OCI-LY1 (cell line): ENCODE results near the gene COBL.

ENCODE experiments used
- H2AFZ ChIP-seq: fragments of 200-600 bp; sonication (generic), shearing (Covaris generic); 2 replicates; pipeline ENCODE4 v1.6.0; 2014; ENCODE audit warnings: antibody characterized with exemption, mild to moderate bottlenecking, low read length
- H3F3A ChIP-seq: fragments of 200-600 bp; sonication (generic), shearing (Covaris generic); 2 replicates; pipeline ENCODE4 v1.6.0; 2014; ENCODE audit warnings: mild to moderate bottlenecking, antibody characterized with exemption, low read length, moderate library complexity; ENCODE audit not compliant: insufficient read depth
- H3K27ac ChIP-seq: fragments of 200-600 bp; sonication (generic); 2 replicates; pipeline ENCODE4 v1.5.1; 2014; ENCODE audit warnings: low read length, mixed run types, mild to moderate bottlenecking, low read depth; ENCODE audit not compliant: poor library complexity, severe bottlenecking
- H3K27me3 ChIP-seq: fragments of 200-600 bp; sonication (generic); 2 replicates; pipeline ENCODE4 v1.6.0; 2014; ENCODE audit warnings: antibody characterized with exemption, mild to moderate bottlenecking, low read length, moderate library complexity; ENCODE audit not compliant: insufficient read depth
- H3K36me3 ChIP-seq: fragments of 200-600 bp; sonication (generic); 2 replicates; pipeline ENCODE4 v1.6.1; 2014; ENCODE audit warnings: mild to moderate bottlenecking, antibody characterized with exemption, low read length, moderate library complexity, mixed read lengths; ENCODE audit not compliant: insufficient read depth
- H3K4me1 ChIP-seq: fragments of 200-600 bp; sonication (generic); 2 replicates; pipeline ENCODE4 v1.5.1; 2014; ENCODE audit warnings: mild to moderate bottlenecking, low read length, moderate library complexity; ENCODE audit not compliant: insufficient read depth, severe bottlenecking
- H3K4me2 ChIP-seq: fragments of 200-600 bp; sonication (generic), shearing (Covaris generic); 2 replicates; pipeline ENCODE4 v1.6.1; 2014; ENCODE audit warnings: low read length
- H3K4me3 ChIP-seq: fragments of 200-600 bp; sonication (generic); 2 replicates; pipeline ENCODE4 v1.5.1; 2014; ENCODE audit warnings: low read length, low read depth, mild to moderate bottlenecking, mixed read lengths; ENCODE audit not compliant: poor library complexity, severe bottlenecking
- H3K79me2 ChIP-seq: fragments of 200-600 bp; shearing (Covaris generic); 2 replicates; pipeline ENCODE4 v1.6.1; 2016; ENCODE audit warnings: mixed run types, low read length, mixed read lengths; ENCODE audit not compliant: insufficient read depth
- H3K9ac ChIP-seq: fragments of 200-600 bp; sonication (generic), shearing (Covaris generic); 2 replicates; pipeline ENCODE4 v1.6.1; 2014; ENCODE audit warnings: mild to moderate bottlenecking, low read length, mixed read lengths
- H3K9me2 ChIP-seq: fragments of 200-600 bp; sonication (generic), shearing (Covaris generic); 2 replicates; pipeline ENCODE4 v1.6.1; 2014; ENCODE audit warnings: low read depth, mild to moderate bottlenecking, low read length, mixed read lengths
- H3K9me3 ChIP-seq: fragments of 200-600 bp; shearing (Covaris generic); 2 replicates; pipeline ENCODE4 v1.6.1; 2014; ENCODE audit warnings: low read length, mixed read lengths
- H4K20me1 ChIP-seq: fragments of 200-600 bp; sonication (generic), shearing (Covaris generic); 2 replicates; pipeline ENCODE4 v1.6.0; 2016; ENCODE audit warnings: mild to moderate bottlenecking, low read length; ENCODE audit not compliant: insufficient read depth
- EZH2 ChIP-seq: fragments of 200-600 bp; sonication (generic), shearing (Covaris generic); IDR thresholded peaks from 2 replicates; pipeline ENCODE4 v1.8.0; 2017; ENCODE audit warnings: borderline replicate concordance, mixed run types, mild to moderate bottlenecking, antibody characterized with exemption, low read length, moderate library complexity, mixed read lengths
- TF ChIP-seq, protein P1 (sequence below): fragments of 200-600 bp; sonication (generic), shearing (Covaris generic); IDR thresholded peaks from 2 replicates; pipeline ENCODE4 v1.5.1; 2017; ENCODE audit warnings: mild to moderate bottlenecking, antibody characterized with exemption, low read length, moderate library complexity, mixed read lengths

The COBL gene

DNA sequence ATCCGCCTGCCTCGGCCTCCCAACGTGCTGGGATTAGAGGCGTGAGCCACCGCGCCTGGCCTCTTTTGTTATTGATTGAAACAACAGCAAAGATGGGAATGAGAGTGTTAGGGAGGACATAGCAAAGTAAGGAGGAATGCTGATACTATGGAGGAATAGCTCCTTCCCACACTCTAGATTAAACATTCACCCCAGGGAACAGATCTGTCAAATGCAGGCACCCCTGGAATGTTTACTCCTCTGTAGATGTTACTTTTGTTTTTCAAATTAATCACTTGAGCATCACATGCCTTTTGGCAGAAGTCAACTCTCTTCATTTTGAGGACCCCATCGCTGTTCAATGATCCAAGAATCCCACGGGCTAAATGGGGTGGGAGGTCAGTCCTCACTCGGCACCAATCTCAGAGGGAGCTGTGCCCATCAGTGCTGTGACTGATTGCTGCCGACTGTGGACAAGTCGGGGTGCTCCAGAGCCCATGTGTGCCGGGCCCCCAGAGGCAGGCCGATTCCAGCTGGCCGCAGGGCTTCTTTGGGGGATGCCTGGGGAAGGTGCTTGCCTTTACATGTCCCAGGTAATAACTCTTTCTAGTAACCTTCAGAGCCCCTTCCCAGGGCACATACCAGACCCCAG lies 10.2 kb upstream of the COBL start:
- Histone ChIP-seq H3K4me1 (no peaks in the 10 kb centered on the region), H2AFZ (no peak overlapping the region), H3K9me3 (no peaks in the 10 kb centered on the region), H3K9ac (no peak overlapping the region), H3K4me2 (no peak overlapping the region), H3K27ac (no peak overlapping the region), H3K4me3 (no peak overlapping the region), H3K27me3 (no peaks in the 10 kb centered on the region), H4K20me1 (no peaks in the 10 kb centered on the region; the same call in 1 of the 2 replicates), H3K9me2 (no peaks in the 10 kb centered on the region), H3K79me2 (no peaks in the 10 kb centered on the region), H3F3A (no peaks in the 10 kb centered on the region), H3K36me3 (no peaks in the 10 kb centered on the region)
- TF ChIP-seq EZH2 = no peak

DNA sequence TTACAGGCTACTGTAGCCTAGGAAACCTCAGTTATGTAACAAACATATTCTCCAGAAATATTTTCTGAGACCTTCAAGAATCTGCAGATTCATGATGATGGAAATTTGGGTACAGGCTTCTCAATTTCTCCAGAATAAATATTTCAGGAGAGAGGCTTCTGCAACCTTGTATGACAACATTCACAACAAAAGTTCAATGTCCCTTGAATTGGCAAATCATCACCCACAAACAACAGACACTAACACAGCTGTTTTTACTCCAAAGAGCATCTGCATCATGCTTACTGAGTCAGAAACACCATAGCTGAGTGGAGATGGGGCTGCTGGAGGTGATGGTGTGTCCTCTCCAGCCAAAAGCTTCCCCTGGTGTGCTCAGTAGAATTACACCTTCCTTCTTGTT lies 9.3 kb upstream of the COBL start:
- no peak overlapping the region for H3K9ac ChIP-seq
- H3K4me2 ChIP-seq = no peak overlapping the region

DNA sequence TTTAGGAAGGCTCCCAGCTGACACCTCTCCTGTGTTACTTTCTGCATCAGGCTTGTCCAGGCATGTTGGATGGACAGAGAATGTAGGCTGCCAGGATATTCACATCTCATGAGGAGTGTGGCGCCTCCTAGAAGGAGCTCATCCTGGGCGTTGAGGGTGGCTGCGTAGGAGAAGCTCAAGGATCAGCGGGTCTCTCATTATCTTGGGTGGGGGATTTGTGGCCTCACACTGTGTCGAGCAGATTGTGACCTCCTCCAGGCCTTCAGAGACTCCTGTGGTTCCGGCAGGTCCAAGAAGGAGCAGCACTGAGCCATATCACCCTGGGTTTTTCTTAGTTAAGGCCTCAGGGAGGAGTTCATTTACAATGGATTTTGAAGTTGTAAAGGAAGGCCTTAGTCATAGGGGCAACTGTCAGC lies 8.7 kb upstream of the COBL start:
- H3K9ac ChIP-seq = no peak overlapping the region
- TF ChIP-seq, protein P1, sequence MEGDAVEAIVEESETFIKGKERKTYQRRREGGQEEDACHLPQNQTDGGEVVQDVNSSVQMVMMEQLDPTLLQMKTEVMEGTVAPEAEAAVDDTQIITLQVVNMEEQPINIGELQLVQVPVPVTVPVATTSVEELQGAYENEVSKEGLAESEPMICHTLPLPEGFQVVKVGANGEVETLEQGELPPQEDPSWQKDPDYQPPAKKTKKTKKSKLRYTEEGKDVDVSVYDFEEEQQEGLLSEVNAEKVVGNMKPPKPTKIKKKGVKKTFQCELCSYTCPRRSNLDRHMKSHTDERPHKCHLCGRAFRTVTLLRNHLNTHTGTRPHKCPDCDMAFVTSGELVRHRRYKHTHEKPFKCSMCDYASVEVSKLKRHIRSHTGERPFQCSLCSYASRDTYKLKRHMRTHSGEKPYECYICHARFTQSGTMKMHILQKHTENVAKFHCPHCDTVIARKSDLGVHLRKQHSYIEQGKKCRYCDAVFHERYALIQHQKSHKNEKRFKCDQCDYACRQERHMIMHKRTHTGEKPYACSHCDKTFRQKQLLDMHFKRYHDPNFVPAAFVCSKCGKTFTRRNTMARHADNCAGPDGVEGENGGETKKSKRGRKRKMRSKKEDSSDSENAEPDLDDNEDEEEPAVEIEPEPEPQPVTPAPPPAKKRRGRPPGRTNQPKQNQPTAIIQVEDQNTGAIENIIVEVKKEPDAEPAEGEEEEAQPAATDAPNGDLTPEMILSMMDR = no peak
- no peak for TF ChIP-seq EZH2
- no peak overlapping the region for H3K4me2 ChIP-seq

More for the DNA sequence above, 9.3 kb upstream of the COBL start:
- no peaks in the 10 kb centered on the region for H3K9me3 ChIP-seq
- H2AFZ ChIP-seq = no peak overlapping the region
- no peaks in the 10 kb centered on the region for H3F3A ChIP-seq
- no peaks in the 10 kb centered on the region for H4K20me1 ChIP-seq
- no peak overlapping the region for H3K4me3 ChIP-seq
- H3K36me3 ChIP-seq = no peaks in the 10 kb centered on the region
- TF ChIP-seq EZH2 = no peak
- no peaks in the 10 kb centered on the region for H3K9me2 ChIP-seq
- H3K27ac ChIP-seq = no peak overlapping the region
- no peaks in the 10 kb centered on the region for H3K27me3 ChIP-seq
- H3K4me1 ChIP-seq = no peaks in the 10 kb centered on the region
- no peaks in the 10 kb centered on the region for H3K79me2 ChIP-seq

DNA sequence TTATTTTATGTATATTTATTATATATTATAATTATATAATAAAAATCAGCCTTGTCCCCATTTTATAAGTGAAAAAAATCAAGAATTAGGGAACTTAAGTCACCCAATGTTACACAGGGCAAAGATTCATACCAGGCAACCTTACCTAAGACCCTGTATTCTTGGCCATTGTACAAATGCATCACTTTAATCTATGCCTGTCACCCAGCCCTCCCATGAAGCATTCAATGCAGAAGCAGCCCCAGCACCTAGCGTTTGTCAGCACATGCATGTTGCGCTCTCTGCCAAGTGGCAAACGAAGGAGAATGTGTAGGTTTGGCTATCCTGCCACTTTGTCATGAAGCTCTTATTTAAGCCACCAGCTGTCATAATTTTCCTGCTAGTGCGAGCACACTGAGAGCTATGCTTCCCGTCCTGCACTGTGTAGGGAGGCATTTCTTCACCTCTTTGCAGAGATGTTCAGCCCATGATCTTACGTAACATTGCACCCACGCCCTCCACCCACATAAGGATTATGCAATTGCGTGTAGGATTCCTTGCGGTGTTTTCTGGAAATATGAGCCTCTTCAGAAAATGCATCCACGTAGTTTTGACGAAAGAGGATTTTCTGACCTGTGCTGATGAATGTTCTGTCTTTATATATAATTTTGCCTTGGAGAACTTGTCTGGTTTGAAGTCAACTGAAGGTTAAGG lies 7.7 kb upstream of the COBL start:
- H3K9ac ChIP-seq = no peak overlapping the region
- no peaks in the 10 kb centered on the region for H3K36me3 ChIP-seq
- no peaks in the 10 kb centered on the region for H3K4me1 ChIP-seq
- H3K27ac ChIP-seq = no peak overlapping the region
- no peaks in the 10 kb centered on the region for H3F3A ChIP-seq
- no peaks in the 10 kb centered on the region for H3K9me2 ChIP-seq
- H3K27me3 ChIP-seq = no peaks in the 10 kb centered on the region
- H3K4me3 ChIP-seq = no peak overlapping the region
- no peak overlapping the region for H3K4me2 ChIP-seq
- no peak overlapping the region for H2AFZ ChIP-seq
- no peaks in the 10 kb centered on the region for H3K79me2 ChIP-seq
- H4K20me1 ChIP-seq = no peaks in the 10 kb centered on the region
- H3K9me3 ChIP-seq = no peaks in the 10 kb centered on the region
- TF ChIP-seq, protein P1 = no peak
- no peak for TF ChIP-seq EZH2

More for the DNA sequence above, 8.7 kb upstream of the COBL start:
- H2AFZ ChIP-seq = no peak overlapping the region
- no peaks in the 10 kb centered on the region for H3K79me2 ChIP-seq
- no peak overlapping the region for H3K27ac ChIP-seq
- no peaks in the 10 kb centered on the region for H3F3A ChIP-seq
- no peaks in the 10 kb centered on the region for H3K9me3 ChIP-seq
- no peaks in the 10 kb centered on the region for H3K36me3 ChIP-seq
- no peaks in the 10 kb centered on the region for H4K20me1 ChIP-seq
- no peaks in the 10 kb centered on the region for H3K4me1 ChIP-seq
- no peaks in the 10 kb centered on the region for H3K9me2 ChIP-seq
- no peak overlapping the region for H3K4me3 ChIP-seq
- H3K27me3 ChIP-seq = no peaks in the 10 kb centered on the region
